ENCODE measurements around the gene PTRHD1. TPM values are rescaled to one million over a fixed set of nuclear protein-coding genes. Genes with fewer than 3 reads are reported as not detected.
A peak's percentile ranks its signal among the peaks of the same experiment; 100 is the strongest.
"Not testable (repeated sequence)": the region's sequence is repeated elsewhere in the genome, so short reads cannot be mapped to it uniquely, and the experiment has no call there.

Gene PTRHD1
- total RNA-seq, 2 donors from 2014 or later: 37.2 to 38.2 TPM

- Histone ChIP-seq H3K4me3 (ENCODE audit: low read length) (no peak overlapping the region), H3K4me1 (ENCODE audit: control insufficient read depth, insufficient read depth, low read length) (no peaks in the 10 kb centered on the region), H3K27ac (ENCODE audit: low read depth, low read length) (no peak overlapping the region), H3K9ac (ENCODE audit: extremely low read depth, low read length, poor library complexity, severe bottlenecking) (no peak overlapping the region), H3K27me3 (ENCODE audit: control insufficient read depth, insufficient read depth, low read length, poor library complexity, severe bottlenecking) (no peaks in the 10 kb centered on the region), H3K36me3 (ENCODE audit: control insufficient read depth, insufficient read depth, low read length) (peaks cover 4% of the 10 kb centered on the region), H3K9me3 (ENCODE audit: control insufficient read depth, low read length) (peaks cover 6% of the 10 kb centered on the region)
- TF ChIP-seq CTCF (conservative IDR thresholded peaks at IDR 0.05): no peak
- H3K27ac Mint-ChIP-seq: no peak overlapping the region
- peaks cover 27% of the 10 kb centered on the region for H3K36me3 Mint-ChIP-seq (ENCODE audit: low read depth)
- H3K9me3 Mint-ChIP-seq: peaks cover 1% of the 10 kb centered on the region
- WGBS, 2 experiments (ENCODE audit: insufficient coverage in 1 of 2, insufficient read length in 1 of 2): 92 to 93% methylated on average over 5 to 9 of the region's 9 CpGs
- H3K4me3 Mint-ChIP-seq: no peak overlapping the region
- DNase-seq: no peak
- H3K4me1 Mint-ChIP-seq: peaks cover 13% of the 10 kb centered on the region
- no peaks in the 10 kb centered on the region for H3K27me3 Mint-ChIP-seq (ENCODE audit: insufficient read depth)
These were observed 43.5 kb upstream of the PTRHD1 start for GRCh38 chr2:24836706-24837105.

- no peaks in the 10 kb centered on the region for H3K4me1 ChIP-seq (ENCODE audit: control insufficient read depth, insufficient read depth, low read length)
- H3K9ac ChIP-seq (ENCODE audit: extremely low read depth, low read length, poor library complexity, severe bottlenecking): no peak overlapping the region
- no peak overlapping the region for H3K27ac ChIP-seq (ENCODE audit: low read depth, low read length)
- no peak for DNase-seq
- Mint-ChIP-seq H3K4me3 (no peak overlapping the region), H3K27me3 (ENCODE audit: insufficient read depth) (no peaks in the 10 kb centered on the region), H3K36me3 (ENCODE audit: low read depth) (peaks cover 27% of the 10 kb centered on the region), H3K27ac (no peak overlapping the region), H3K4me1 (peaks cover 13% of the 10 kb centered on the region), H3K9me3 (peaks cover 1% of the 10 kb centered on the region)
- 95 to 98% methylated on average over 8 of the region's 8 CpGs for WGBS, 2 experiments (ENCODE audit: insufficient coverage in 1 of 2, insufficient read length in 1 of 2)
- H3K36me3 ChIP-seq (ENCODE audit: control insufficient read depth, insufficient read depth, low read length): peaks cover 4% of the 10 kb centered on the region
- H3K9me3 ChIP-seq (ENCODE audit: control insufficient read depth, low read length): peaks cover 6% of the 10 kb centered on the region
- no peak for TF ChIP-seq CTCF (conservative IDR thresholded peaks at IDR 0.05)
- no peak overlapping the region for H3K4me3 ChIP-seq (ENCODE audit: low read length)
- H3K27me3 ChIP-seq (ENCODE audit: control insufficient read depth, insufficient read depth, low read length, poor library complexity, severe bottlenecking): no peaks in the 10 kb centered on the region
These were observed 43.0 kb upstream of the PTRHD1 start for GRCh38 chr2:24836206-24836605.

- not testable (repeated sequence) for H3K4me3 ChIP-seq (ENCODE audit: low read length); H3K27me3 ChIP-seq (ENCODE audit: control insufficient read depth, insufficient read depth, low read length, poor library complexity, severe bottlenecking); H3K27me3 Mint-ChIP-seq (ENCODE audit: insufficient read depth); H3K27ac Mint-ChIP-seq; H3K9me3 Mint-ChIP-seq; DNase-seq; H3K4me3 Mint-ChIP-seq; H3K27ac ChIP-seq (ENCODE audit: low read depth, low read length); H3K4me1 ChIP-seq (ENCODE audit: control insufficient read depth, insufficient read depth, low read length); H3K9ac ChIP-seq (ENCODE audit: extremely low read depth, low read length, poor library complexity, severe bottlenecking); H3K36me3 ChIP-seq (ENCODE audit: control insufficient read depth, insufficient read depth, low read length); H3K9me3 ChIP-seq (ENCODE audit: control insufficient read depth, low read length)
- Mint-ChIP-seq H3K36me3 (ENCODE audit: low read depth) (peaks cover 26% of the 10 kb centered on the region), H3K4me1 (peaks cover 13% of the 10 kb centered on the region)
- WGBS, 2 experiments (ENCODE audit: insufficient coverage in 1 of 2, insufficient read length in 1 of 2): 77 to 87% methylated on average over 3 to 8 of the region's 8 CpGs
These were observed 42.2 kb upstream of the PTRHD1 start for GRCh38 chr2:24835411-24835810.

GRCh38 chr2:24834733-24835395, 41.7 kb upstream of the PTRHD1 start:
- peak overlapping the region; percentile 39 for H3K27ac Mint-ChIP-seq
- Histone ChIP-seq H3K4me3 (ENCODE audit: low read length) (no peak overlapping the region), H3K27me3 (ENCODE audit: control insufficient read depth, insufficient read depth, low read length, poor library complexity, severe bottlenecking) (no peaks in the 10 kb centered on the region), H3K9me3 (ENCODE audit: control insufficient read depth, low read length) (peaks cover 6% of the 10 kb centered on the region), H3K27ac (ENCODE audit: low read depth, low read length) (no peak overlapping the region), H3K9ac (ENCODE audit: extremely low read depth, low read length, poor library complexity, severe bottlenecking) (no peak overlapping the region), H3K4me1 (ENCODE audit: control insufficient read depth, insufficient read depth, low read length) (no peaks in the 10 kb centered on the region), H3K36me3 (ENCODE audit: control insufficient read depth, insufficient read depth, low read length) (peaks cover 4% of the 10 kb centered on the region)
- DNase-seq: no peak
- 94 to 96% methylated on average over 5 to 20 of the region's 20 CpGs for WGBS, 2 experiments (ENCODE audit: insufficient coverage in 1 of 2, insufficient read length in 1 of 2)
- H3K4me3 Mint-ChIP-seq: no peak overlapping the region
- H3K4me1 Mint-ChIP-seq: peaks cover 13% of the 10 kb centered on the region
- peaks cover 29% of the 10 kb centered on the region for H3K36me3 Mint-ChIP-seq (ENCODE audit: low read depth)
- peaks cover 1% of the 10 kb centered on the region for H3K9me3 Mint-ChIP-seq
- no peaks in the 10 kb centered on the region for H3K27me3 Mint-ChIP-seq (ENCODE audit: insufficient read depth)
- no peak for TF ChIP-seq CTCF (conservative IDR thresholded peaks at IDR 0.05)
